Mononuclear cell (primary cell): ENCODE data around the gene FAM8A1. TPM values are rescaled to one million over a fixed set of nuclear protein-coding genes. Genes with fewer than 3 reads are reported as not detected.

Experiments used
- total RNA-seq: library from RNA; depleted of rRNA; stranded (reverse); fragments of >200 nt; gene quantifications from one replicate; pipeline ENCODE4 v1.2.3, GENCODE V29; 2012

FAM8A1 gene
- total RNA-seq, 1 donor: 25.7 TPM

Other genes with a start within 250 kb of the FAM8A1 start
- gene CAP2, start 206.7 kb upstream of the FAM8A1 start, total RNA-seq: 0.10 TPM
- gene NUP153, start 106.6 kb downstream of the FAM8A1 start, total RNA-seq: 68.4 TPM